Cerebellar cortex (tissue), 1 donor: Measurements from ENCODE around the gene OOSP4B.
"Not testable (repeated sequence)": the region's sequence is repeated elsewhere in the genome, so short reads cannot be mapped to it uniquely, and the experiment has no call there.

Source experiments
- DNase-seq: peaks from one replicate; pipeline ENCODE4 v3.0.0-alpha.2; 2015; ENCODE audit warnings: low spot score

OOSP4B gene

GRCh38 chr11:60059521-60060240 lies 42.7 kb downstream of the OOSP4B start:
- no peak for DNase-seq

DNA sequence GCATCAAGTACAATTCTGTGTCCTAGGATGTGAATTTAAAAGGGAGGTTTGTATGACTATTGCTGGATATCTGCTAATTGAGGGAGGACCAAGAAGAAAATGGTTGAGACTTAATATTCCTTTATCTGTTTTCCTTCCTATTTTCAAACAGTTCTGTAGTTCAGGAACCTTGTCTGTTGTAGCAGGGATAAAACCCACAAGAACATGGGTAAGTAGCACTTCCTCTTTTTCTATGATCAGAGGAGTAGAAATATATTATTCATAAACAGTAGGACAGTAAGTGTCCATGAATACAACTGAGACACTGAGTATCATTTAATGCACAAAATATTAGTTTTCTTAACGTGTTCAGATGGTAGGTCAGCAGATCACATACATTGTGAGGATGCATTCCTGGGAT lies 47.1 kb downstream of the OOSP4B start:
- DNase-seq = no peak

- no peak for DNase-seq
These were observed 48.8 kb downstream of the OOSP4B start for GRCh38 chr11:60065801-60066200.

DNA sequence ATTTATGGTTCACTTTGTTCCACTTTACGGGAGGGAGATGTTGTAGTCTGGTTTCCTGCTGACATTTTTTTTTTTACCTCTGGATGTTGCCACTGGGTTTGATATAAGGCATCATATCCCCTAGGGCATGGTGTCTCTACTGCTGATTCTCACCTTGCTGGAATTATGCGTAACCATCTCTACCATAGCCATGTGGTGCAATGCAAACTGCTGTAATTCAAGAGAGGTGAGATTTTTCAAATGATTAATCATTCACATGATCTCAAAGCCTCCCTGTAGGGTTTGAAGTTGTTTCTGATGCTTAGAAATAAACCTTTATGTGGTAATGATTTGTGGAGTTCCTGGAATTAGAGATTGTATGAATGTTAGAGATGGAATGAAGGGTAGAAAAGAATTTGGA lies 52.5 kb downstream of the OOSP4B start:
- DNase-seq = no peak

DNA sequence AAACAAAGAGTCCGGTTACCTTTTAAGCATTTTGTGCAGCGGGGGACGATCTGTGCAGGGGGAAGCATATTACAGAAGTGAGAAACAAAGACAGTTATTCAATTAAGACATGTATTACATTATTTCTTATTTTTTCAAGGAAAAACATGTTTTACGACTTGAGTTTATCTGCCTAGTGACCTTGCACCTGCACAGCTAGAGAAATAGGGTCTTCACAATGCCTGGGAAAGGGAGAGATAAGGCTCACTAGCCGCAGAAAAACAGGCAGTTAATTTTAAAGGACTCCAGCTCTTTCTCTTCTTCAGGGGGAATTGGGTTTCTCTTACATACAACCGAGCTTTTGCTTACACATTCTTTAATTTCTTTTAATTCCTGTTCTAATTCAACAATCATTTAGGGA lies 54.7 kb downstream of the OOSP4B start:
- not testable (repeated sequence) for DNase-seq

DNA sequence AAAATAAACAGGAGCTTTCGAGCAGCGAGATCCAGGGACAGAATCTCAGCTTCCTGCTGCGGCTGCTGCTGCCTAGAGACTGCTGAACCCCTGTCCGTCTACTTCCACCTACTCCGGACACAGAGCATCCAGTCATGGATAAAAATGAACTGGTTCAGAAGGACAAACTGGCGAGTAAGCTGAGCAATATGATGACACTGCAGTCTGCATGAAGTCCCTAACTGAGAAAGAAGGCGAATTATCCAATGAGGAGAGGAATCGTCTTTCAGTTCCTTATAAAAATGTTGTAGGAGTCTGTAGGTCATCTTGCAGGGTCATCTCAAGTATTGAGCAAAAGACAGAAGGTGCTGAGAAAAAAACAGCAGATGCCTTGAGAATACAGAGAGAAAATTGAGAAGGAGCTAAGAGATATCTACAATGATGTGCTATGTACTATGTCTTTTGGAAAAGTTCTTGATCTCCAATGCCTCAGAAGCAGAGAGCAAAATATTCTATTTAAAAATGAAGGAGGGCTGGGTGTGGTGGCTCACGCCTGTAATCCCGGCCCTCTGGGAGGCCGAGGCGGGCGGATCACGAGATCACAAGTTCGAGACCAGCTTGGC lies 60.3 kb downstream of the OOSP4B start:
- DNase-seq = no peak

- no peak for DNase-seq
These were observed 61.0 kb downstream of the OOSP4B start for GRCh38 chr11:60077981-60078380.

DNA sequence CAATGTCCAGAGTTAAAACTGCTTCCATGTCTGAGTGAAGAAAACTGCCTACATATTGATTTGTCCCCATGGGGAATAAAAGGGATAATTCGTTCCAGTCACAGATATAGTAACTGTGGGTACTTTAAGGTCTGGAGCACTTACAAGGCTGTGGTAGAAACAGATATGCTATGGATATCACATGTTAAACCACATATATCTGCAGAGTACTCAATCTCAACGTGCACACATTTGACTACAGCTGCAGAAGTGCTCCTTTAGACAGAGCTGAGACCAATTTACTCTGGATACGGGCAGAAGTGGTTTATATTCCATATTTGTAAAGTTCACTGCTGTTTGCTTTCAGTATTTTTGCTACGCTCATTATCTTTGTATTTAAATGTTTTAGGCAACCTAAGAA lies 61.8 kb downstream of the OOSP4B start:
- no peak for DNase-seq

- DNase-seq = no peak
These were observed 63.6 kb downstream of the OOSP4B start for GRCh38 chr11:60080535-60080934.
